Measurements from ENCODE around the gene CLASP1.

GRCh38 chr2:121486191-121486790 lies 163.0 kb downstream of the CLASP1 start:
- TF ChIP-seq CTCF (IDR thresholded peaks at IDR 0.05) = no peak
- no peak for TF ChIP-seq POLR2A (IDR thresholded peaks at IDR 0.05)

Measured in heart left ventricle (tissue), 13 donors.